NCI-H128 (cell line): ENCODE results near the gene HTR3C.

ENCODE experiments used
- DNase-seq: peaks from one replicate; lab custom pipeline; 2025; ENCODE audit not compliant: unreplicated experiment; lab: John Stamatoyannopoulos, UW

The HTR3C gene

GRCh38 chr3:184082465-184082864 lies 29.6 kb downstream of the HTR3C start:
- no peak for DNase-seq

DNA sequence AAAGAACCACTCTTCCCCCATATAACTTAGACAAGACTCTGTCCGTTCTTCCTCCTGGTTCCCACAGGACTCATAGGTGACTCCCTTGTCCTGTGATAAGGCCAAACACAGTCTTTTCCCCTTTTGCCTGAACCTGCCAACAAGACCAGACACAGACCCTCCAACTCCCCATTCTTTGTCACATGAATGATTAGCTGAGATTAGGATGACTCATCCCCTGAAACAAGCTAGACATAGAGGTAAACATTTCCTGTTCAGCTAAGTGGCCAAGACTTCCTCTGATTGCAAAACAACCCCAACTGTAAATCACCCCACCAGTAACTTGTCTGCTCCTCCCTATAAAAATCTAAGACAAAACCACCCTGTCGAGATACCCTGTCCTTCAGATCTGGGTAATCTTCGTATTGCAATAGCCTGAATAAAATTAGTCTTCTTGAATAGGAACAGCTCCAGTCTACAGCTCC lies 32.6 kb downstream of the HTR3C start:
- no peak for DNase-seq

DNA sequence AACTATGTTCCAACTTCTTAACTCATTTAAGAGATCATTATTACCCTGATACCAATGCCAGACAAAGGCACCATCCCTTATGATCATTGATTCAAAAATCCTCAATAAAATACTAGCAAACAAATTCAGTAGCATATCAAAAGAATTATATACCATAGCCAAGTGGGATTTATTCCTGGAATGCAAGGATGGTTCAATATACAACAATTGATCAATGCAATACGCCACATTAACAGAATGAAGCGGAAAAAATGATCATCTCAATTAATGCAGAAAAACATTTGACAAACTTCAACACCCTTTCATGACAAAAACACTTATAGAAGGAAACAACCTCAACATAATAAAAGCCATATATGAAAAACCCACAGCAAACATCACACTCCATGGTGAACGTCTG lies 39.4 kb downstream of the HTR3C start:
- no peak for DNase-seq

GRCh38 chr3:184096811-184097383 lies 44.0 kb downstream of the HTR3C start, which contains the start of gene HTR3E:
HTR3E (plus strand) TSS chr3:184097064; CDS start chr3:184097530, 466 bp downstream.
- no peak for DNase-seq

DNA sequence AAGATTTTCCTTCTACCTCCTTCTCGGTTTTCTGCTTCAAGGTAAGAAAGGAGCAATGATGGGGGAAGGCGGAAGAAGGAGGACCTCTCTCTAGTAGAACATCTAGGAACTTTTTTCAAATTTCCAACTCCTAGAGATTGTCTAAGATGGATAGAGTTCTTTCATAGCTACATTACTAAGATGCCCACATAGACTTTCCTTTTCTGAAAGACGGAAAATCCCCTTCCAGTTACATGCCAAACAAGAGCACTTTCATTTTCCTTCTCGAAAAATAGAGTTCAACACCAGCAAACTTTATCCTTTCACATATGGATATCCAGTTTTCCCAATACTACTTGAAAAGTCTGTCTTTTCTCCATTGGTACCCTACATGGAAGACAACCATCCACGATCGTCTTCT lies 44.7 kb downstream of the HTR3C start:
- DNase-seq, result no peak

DNA sequence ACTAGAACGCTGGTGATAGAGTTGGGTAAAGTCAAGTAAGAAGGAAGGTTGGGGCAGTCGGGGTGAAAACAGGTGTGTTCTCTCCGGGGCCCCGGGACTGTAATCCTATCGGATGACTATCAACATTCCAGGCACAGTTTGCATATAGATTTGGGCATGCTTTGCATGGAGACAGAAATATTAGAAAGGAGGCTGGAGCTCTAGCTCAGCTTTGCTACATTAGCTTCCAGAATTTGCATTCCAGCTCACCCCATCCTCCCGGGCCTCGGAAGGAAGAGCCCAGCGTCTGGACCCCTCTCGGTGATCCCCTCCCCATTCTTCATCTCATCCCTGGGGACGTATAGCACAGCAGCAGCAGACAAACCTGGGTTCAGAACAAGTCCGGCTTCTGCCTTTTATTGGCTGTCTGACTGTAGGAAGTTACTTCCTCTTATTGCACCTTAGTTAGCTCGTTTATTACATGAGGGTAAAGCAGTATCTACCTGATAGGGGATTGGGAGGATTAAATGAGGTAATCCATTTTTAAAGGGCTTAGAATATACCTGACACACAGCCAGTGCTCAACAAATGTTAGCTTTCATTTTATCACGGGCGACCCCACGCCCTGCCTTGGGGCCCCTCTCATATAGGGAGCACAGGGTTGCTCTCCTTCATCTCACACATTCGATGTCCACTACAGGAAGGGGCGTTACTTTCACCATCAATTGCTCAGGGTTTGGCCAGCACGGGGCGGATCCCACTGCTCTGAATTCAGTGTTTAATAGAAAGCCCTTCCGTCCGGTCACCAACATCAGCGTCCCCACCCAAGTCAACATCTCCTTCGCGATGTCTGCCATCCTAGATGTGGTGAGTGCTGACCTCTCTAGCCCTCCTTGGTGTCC lies 47.2 kb downstream of the HTR3C start:
- DNase-seq, result no peak
